NCI-H2196 (cell line): ENCODE data around the gene HSPB3.
A peak's percentile ranks its signal among the peaks of the same experiment; 100 is the strongest.
"Not testable (repeated sequence)": the region's sequence is repeated elsewhere in the genome, so short reads cannot be mapped to it uniquely, and the experiment has no call there.

Experiments used
- DNase-seq: peaks from one replicate; lab custom pipeline; 2025; ENCODE audit not compliant: unreplicated experiment; lab: John Stamatoyannopoulos, UW

Gene HSPB3, protein sequence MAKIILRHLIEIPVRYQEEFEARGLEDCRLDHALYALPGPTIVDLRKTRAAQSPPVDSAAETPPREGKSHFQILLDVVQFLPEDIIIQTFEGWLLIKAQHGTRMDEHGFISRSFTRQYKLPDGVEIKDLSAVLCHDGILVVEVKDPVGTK

DNA sequence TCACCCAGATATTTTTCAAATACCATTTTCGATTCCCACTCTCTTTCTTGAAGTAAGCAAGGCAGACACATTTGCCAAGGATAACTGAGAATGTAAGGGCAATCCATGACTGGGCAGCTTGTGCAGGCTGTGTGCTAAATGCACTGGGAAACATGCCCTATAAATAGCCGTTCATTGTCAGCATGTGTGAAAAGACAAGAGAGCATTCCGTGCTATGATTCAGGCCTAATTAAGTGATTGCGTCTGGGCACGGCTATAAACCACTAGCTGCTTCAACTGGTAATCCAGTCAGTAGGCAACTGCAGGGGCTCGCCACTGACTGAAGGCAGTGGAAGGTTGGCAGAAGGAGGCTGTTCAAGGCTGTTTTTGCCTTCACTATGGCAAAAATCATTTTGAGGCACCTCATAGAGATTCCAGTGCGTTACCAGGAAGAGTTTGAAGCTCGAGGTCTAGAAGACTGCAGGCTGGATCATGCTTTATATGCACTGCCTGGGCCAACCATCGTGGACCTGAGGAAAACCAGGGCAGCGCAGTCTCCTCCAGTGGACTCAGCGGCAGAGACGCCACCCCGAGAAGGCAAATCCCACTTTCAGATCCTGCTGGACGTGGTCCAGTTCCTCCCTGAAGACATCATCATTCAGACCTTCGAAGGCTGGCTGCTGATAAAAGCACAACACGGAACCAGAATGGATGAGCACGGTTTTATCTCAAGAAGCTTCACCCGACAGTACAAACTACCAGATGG, at the start of gene HSPB3:
TSS of gene HSPB3 (plus strand) at position 287 of the 745 bp plus-strand sequence. CDS start at position 378, 91 bp downstream.
- no peak for DNase-seq

DNA sequence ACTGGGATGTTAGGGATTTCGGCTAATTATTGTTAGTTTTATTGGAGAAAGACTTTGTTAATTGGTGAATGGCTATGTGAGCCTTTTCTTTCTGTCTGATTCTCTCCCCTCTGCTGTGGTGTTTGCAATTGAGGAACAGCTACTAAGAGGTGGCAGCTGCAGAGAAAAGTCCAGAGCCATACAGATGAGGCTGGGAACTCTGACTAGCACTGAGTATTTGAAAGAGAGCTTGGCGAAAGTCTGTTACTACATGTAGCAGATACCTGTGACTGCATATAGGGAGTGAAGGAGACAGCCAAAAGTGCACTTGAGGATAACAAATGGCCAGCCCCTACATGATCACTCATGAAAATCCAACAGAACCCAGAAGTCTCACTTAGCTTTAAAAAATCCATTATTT, 44.3 kb upstream of the HSPB3 start:
- no peak for DNase-seq

DNA sequence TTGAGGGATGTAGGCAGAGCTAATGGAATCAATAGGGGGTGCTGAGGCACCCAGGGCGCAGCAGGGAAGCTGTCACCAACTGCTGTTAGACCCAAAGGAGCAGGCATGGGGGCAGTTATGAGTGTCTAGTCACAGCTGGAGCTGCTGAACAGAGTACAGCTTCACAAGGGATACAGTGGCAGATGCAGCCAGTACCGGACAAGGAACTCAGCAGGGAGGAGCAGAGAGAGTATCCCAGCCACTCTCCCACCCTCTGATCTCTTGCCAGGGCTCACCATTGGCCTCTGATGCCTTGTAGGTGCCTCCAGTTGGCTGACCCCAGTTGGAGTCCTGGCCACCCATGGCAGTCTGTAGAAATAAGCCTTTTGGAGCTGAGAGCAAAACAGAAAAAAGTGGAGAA, 42.6 kb upstream of the HSPB3 start:
- DNase-seq, result no peak

DNA sequence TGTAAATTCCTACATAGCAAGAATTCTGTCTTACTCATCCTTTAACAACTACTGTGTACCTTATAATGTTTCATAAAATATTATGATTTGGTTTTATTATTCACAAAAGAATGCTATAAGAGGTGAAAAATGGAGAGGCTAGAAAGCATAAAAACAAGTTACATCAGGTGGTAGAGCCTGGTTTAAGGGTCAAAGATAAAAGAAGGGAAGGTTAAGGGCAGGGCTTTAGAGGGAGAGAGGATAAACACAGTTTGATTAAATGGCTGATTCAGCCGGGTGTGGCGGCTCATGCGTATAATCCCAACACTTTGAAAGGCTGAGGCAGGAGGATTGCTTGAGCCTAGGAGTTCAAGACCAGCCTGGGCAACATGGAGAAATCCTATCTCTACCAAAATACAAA, 40.4 kb upstream of the HSPB3 start:
- DNase-seq, result no peak

DNA sequence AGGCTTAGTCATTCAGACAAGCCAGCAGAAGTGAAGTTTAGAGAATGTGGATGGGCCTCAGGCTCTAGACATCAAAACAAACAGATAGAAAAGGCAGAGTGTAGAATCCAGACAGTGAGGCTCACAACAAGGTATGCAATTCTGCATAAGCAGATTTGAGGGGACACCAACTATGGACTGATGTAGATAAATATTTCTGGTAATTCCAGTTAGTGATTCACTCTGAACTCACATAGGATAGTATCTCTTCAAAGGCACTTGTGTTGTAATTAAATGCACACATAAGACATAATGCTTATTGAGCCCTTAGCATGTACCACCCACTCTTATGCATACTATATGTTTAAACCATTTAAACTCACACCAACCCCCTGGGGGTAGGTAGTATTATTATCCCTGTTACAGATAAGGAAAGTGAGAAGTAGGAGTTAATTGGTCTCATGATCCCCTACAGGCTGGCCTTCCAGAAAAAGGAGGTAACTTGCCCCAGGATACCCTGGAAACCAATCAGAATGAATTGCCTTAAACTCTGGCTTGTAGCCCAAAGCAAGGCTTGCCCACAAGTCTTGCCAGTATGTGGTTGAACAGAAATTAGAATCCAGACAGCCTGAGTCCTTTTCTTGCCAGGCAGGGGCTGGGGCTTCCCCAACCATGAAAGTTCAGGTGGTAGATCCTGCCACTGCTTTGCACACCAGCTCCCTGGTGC, 39.5 kb upstream of the HSPB3 start:
- no peak for DNase-seq

DNA sequence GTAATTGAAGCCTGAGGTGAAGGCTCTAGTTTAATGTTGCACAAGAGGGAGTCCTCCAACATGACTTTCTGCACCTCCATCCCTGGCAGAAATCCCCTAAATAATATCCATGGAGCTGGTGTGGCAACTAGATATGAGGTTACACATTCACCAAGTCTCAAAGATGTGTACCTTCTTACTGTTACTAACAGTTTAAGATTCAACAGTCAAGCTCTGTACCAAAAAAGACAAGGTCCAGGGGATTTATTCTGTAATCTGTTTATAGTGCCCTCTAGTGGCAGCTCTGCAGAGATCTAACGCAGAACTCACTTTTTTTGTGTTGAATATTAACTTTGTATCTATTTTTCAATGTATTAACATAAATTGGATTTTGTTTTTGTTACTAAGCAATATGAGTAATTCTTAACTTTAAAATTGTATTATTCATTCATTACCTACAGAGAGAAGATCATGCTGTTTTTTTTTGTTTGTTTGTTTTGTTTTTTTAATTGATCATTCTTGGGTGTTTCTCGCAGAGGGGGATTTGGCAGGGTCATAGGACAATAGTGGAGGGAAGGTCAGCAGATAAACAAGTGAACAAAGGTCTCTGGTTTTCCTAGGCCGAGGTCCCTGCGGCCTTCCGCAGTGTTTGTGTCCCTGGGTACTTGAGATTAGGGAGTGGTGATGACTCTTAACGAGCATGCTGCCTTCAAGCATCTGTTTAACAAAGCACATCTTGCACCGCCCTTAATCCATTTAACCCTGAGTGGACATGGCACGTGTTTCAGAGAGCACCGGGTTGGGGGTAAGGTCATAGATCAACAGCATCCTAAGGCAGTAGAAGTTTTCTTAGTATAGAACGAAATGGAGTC, 35.7 kb upstream of the HSPB3 start:
- DNase-seq, result peak; percentile 44

DNA sequence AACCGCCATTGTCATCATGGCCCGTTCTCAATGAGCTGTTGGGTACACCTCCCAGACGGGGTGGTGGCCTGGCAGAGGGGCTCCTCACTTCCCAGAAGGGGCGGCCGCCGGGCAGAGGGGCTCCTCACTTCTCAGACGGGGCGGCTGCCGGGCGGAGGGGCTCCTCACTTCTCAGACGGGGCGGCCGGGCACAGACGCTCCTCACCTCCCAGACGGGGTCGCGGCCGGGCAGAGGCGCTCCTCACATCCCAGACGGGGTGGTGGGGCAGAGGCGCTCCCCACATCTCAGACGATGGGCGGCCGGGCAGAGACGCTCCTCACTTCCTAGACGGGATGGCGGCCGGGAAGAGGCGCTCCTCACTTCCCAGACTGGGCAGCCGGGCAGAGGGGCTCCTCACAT, 35.0 kb upstream of the HSPB3 start:
- not testable (repeated sequence) for DNase-seq

DNA sequence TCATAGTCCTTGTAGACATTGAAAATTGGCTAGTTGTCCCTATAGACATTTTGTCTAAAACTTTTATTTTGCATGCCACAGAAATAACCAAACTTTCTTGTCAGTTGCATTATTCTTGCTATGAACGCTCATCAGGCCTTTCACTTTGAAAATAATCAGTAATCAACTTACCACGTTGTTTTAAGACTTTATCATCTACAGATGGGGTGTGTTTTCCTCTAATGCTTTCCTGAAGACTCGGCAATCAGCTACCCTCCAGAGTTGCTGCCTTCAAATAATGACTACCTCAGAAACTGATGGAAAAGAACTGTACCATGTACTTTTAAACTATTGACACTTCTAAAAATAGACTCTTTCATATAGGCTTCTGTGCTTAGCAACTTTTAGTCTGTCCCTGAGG, 33.5 kb upstream of the HSPB3 start:
- DNase-seq, result no peak

DNA sequence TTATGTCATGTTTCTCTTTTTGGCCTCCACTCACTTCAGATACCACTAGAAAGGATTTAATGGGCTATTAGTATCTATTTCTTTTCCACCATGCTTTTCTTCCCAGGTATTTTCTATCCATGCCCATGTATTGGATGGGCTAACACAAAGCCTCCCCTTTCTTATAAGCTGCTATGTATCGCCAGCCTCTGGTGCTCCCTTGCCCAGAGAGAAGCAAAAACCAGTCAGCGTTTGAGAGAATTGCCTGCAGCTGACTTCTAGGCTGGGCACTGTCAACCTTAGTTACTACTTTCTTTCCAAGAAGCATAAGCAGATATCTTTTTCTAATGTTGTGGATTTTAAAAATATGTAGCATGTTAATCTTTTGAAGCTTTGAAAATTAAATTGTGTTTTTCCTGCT, 30.2 kb upstream of the HSPB3 start:
- no peak for DNase-seq

DNA sequence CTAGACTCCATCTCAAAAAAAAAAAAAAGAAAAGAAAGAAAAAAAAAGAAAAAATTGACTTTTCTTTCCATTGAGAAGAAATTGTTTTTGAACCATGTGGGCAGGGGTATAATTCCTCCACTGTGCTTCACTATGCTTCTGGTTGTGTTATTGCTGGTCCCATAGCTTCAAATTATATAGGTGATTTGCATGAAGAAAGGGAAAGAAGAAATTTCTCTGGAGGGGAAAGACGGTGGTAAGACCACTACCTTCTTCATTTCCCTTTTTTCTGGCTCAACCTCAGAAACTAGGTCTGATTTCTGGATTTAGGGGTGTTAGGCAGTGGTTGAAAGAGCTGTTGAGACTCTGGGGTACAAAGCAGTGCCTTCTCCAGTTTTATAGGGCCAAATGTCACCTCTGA, 29.3 kb upstream of the HSPB3 start:
- no peak for DNase-seq

DNA sequence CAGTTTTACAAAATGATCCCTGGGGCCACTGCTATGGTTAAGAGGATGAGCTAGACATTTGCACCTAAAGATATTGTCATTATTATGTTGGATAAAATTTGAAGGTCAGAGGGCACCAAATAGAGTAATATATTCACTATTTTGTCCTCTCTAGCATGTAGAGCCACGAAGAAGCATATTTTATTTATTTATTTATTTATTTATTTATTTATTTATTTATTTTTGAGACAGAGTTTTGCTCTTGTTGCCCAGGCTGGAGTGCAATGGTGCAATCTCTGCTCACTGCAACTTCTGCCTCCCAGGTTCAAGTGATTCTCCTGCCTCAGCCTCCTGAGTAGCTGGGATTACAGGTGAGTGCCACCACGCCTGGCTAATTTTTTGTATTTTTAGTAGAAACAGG, 20.8 kb upstream of the HSPB3 start:
- DNase-seq, result not testable (repeated sequence)

DNA sequence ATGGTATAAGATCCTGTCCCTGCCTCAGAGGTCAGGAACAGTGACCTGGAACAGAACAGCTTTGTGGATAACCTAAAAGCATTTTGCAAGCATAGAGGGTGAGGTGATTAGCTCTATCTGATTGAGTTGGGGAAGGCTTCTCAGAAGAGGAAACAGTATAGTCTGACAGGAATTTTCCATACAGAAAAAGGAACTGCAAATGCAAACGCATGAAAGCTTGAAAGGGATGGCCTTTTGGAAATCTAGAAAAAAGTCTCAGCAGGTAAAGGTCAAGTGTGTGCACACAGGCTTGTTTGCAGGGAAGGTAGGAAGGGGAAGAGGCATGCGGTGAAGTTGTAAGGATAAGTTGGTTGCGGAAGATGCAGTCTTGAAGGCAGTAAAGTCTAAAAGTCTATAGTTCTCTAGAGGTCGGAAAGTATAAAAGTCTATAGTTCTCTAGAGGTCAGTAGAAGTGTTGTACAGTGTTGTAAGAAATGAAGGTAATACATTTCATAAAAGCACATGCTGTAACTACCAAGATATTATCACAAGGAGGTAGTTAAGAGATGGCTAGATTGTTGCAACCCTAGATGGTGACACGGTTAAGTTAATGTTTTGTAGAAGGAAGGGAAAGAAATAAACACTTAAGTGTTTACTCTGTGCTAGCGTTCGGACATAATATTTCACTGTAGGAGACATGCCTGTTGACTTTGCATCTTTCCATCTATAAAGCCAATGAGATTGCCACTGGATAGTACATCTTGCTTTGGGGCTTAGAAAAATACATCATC, 16.7 kb upstream of the HSPB3 start:
- DNase-seq, result no peak

DNA sequence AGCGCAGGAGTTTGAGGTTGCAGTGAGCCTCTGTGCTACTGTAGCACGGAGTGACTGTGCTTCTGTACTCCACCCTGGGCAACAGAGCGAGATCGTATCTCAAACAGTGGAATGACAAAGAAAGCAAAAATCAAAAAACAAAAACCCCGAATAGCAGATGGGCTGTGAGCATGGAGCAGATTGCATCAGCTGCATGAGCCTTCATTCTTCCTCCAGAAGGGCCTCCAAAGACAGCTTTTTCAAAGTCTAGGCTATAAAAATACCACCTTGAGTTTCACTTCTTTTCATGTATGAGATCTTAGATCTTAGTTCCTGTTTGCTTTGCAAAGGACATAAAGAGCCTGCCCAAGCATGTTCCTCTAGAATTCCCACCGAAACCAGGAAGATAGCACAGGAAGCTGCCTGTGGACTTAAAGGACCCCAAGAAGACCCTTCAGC, 15.0 kb upstream of the HSPB3 start:
- no peak for DNase-seq

DNA sequence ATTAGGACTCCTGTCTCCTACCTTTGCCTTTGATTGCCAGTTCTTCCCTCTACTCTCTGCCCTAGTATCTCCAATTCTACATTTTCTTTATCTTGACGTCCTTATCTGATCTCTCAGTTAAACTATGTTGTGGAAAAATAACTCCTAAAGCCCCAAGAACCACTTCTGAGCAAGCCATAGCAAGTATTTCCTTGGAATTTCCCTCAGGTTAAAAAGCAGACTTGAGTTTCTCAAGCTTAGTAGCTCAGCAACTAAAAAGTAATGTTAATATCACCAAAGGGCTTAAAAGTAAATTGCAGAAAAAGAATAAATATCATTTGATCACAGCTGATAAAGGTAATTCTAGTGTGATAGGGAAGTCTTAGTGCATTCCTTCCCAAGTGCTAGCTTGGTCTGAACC, 13.2 kb upstream of the HSPB3 start:
- DNase-seq, result no peak

DNA sequence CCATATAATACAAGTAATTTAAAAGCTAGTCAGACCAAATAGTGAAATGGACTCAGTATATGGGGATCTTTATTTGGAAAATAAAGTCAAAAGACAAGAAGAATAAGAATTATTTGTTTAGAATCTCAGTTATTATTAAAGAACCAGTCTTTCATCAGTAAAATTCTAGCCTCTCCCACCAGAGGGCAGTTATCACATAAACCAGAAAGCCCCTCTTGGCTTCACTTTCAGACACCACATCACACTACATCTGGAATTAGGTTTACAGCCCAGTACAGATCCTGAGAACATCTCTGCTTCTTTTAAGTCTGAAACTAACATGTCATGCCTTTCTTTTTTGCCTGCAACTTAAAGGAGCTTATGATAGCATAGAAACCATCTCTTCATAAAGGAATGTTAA, 12.2 kb upstream of the HSPB3 start:
- DNase-seq, result no peak

DNA sequence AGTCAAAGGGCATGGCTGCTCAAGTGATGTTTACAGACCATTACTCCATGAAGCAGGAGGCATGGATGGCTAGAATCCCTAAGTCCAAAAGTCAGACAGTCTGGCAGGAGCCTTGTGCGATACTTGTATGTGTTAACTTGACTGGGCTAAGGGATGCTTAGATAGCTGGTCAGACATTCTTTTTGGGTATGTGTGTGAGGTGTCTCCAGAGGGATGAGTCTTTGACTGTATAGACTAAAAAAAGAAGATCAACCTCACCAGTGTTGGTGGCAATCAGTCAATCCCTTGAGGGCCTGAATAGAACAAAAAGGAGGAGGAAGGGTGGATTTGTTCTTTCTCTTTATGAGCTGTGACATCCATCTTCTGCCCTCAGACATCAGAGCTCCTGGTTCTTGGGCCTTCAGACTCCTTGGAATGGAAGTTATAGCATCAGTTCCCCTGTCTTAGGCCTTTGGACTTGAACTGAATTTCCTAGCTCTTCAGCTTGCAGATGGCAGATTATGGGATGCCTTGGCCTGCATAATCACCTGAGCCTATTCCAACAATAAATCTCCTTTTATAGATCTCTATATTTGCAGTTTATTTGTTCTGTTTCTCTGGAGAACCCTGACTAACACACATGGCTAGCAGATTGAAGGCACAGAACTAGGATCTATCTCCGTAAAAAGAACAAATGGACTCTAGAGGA, 9.7 kb upstream of the HSPB3 start:
- DNase-seq, result no peak

DNA sequence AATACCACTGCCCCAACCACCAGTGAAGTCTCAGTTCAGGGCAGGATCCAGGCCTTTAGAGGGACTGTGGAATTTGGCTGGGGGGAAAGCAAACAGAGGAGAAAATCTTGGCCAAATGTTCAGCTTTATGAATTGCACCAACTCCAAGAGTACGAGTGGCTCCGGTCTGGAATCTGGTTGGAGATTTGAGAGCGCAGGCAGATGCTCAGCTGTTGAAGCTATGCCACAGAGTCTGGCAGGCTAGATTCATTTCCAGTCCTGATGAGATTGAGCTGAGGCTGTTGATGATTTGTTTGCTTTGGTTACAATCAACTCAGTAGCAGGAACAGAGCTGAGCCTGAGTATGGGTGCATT, 9.1 kb upstream of the HSPB3 start:
- no peak for DNase-seq

DNA sequence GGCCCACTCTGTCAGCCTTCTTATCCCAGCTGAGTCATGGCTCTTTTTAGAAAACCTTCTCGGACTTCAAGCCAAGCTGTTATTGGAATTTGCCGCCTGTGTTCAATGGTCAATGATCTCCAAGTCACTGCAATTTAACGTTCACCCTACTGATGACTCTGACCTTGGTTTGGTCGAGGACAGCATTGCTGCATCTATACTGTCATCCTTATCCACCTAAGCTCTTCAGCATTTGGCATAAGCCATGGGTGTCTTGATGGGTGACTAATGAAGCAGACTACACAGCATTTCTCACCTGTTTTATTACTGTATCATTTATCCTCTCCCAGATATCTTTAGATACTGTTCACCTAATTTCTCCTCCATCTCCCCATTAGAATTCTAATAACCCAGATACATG, 5.6 kb upstream of the HSPB3 start:
- no peak for DNase-seq

DNA sequence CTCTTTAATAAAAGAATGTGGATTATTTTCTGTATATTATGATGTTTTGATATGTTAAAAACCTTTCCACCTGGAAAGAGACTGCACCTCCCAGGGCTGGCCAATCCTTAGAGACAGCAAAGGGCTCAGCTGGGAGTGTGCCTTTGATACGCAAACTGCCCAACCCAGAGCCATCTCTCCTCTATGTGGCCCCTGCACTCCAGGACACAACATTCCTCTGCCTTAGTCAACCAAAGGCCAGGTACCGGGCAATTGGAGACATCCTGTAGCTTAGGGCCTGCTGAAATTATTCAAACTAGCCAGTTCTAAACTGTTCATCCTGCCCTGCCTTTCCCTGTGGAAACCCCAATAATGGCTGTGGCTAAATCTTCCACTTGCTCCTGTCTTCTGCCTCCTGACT, 5.0 kb upstream of the HSPB3 start:
- no peak for DNase-seq

DNA sequence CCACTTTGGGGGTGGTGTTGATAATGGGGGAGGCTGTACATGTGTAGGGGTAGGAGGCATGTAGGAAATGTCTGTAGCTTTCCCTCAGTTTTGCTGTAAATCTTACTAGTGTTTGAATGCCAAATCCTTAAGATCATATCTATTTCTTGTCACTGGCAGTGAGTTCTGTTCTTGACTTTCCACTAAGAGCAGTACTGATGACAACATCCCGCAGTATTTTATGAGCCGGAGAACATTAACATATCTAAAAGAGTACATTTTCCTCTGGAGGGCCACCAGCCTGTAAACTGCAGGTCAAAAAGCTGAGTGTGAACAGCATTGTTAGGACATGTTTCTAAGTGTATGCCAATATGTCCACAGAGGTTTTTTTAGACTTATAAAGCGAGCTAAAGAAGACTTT, 2.5 kb upstream of the HSPB3 start:
- no peak for DNase-seq
